ENCODE data around the gene RAD51B.
"Not testable (repeated sequence)": the region's sequence is repeated elsewhere in the genome, so short reads cannot be mapped to it uniquely, and the experiment has no call there.

The RAD51B gene

GRCh38 chr14:68211886-68212285, 392.3 kb downstream of the RAD51B start:
- DNase-seq (ENCODE audit: low read depth), result no peak

DNA sequence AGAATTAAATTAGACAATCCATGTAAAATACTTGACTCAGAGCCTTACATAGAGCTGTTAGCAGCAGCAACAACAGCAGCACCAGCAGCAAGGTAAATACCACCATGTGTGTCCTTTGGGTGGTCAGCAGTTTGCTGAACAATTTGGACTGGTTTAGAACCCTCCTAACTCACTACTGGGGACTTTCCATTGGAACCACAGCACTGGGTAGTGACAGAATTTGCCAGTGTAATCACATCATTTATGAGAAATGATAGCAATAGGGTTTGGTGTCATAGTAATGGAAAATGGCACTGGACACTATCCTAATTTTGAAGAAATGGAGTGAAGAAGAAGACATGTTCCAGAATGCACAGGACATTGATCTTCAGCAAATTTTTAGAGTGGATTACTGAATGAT, 392.8 kb downstream of the RAD51B start:
- no peak for DNase-seq (ENCODE audit: low read depth)

- no peak for DNase-seq (ENCODE audit: low read depth)
These were observed 394.9 kb downstream of the RAD51B start for GRCh38 chr14:68214431-68214830.

DNA sequence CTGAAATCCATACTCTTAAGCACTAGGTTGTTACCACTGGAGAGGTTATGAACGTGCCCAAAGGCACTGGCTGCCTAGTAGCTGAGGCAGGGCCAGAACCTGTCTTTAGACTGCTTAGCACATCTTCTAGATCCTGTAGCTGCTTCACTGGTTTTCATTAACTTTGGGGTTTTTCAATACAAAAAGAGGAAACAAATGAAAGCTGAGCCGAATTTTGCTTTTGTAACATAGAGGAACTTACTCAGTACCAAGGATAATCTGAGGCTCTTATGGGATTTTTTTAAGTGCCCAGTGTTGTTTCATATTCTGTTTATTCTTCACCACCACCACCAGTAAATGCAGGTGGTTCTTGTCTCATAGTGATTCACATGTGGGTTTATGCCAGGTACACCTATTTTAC, 396.1 kb downstream of the RAD51B start:
- DNase-seq (ENCODE audit: low read depth), result no peak

DNA sequence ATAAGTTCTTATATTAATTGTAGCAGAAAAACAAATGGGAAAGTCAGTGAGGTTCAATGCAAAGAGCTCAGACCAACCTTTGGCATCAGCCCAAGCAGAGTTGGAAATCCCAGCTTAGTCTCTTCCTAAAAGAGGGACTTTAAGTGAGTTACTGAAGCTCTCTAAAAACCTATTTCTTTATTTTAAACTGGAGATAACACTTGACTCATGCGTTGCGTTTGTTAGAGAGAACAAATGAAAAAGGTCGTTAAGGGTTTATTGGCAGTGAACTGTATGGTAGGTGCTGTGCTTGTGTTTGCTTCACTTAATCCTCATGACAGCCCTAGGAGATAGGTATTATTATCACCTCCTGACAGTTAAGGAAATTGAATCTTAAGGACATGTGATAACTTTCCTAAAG, 396.5 kb downstream of the RAD51B start:
- no peak for DNase-seq (ENCODE audit: low read depth)

GRCh38 chr14:68216957-68217356, 397.4 kb downstream of the RAD51B start:
- DNase-seq (ENCODE audit: low read depth), result no peak

DNA sequence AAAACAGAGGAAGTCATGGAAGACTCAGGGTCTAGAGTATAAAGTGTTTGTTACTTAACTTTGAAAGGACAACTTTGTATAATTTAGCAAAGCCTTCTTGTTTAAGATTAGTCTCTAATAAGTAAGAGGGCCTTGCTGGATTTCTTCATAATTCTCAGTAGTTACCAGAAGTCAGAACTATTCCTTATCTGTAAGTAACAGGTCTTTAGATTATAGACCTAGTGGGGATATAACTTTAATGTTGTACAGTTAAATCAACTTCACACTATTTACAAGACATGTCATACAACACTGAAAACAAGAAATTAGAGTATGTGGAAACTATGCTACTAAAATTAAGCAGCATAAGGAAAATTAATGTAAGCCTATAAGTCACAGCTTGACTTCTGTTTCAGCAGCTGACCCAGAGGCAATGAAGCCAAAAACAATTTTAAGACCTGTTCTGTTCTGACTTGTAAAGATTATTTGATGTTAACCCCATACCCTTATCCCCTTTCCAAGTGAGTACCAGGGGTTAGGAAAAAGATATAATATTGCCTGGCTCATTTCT, 398.3 kb downstream of the RAD51B start:
- no peak for DNase-seq (ENCODE audit: low read depth)

- DNase-seq (ENCODE audit: low read depth), result no peak
These were observed 399.8 kb downstream of the RAD51B start for GRCh38 chr14:68219407-68219806.

GRCh38 chr14:68221046-68221445, 401.5 kb downstream of the RAD51B start:
- DNase-seq (ENCODE audit: low read depth), result not testable (repeated sequence)

DNA sequence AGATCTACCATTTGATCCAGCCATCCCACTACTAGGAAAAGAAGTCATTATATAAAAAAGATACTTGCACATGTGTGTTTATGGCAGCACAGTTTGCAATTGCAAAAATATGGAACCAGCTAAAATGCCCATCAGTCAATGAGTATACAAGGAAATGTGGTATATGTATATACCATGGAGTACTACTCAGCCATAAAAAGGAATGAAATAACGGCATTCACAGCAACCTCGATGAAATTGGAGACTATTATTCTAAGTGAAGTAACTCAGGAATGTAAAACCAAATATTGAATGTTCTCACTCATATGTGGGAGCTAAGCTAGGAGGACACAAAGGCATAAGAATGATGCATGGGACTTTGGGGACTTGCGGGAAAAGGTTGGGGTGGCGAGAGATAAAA, 402.6 kb downstream of the RAD51B start:
- DNase-seq (ENCODE audit: low read depth), result no peak

GRCh38 chr14:68222726-68223125, 403.1 kb downstream of the RAD51B start:
- no peak for DNase-seq (ENCODE audit: low read depth)

DNA sequence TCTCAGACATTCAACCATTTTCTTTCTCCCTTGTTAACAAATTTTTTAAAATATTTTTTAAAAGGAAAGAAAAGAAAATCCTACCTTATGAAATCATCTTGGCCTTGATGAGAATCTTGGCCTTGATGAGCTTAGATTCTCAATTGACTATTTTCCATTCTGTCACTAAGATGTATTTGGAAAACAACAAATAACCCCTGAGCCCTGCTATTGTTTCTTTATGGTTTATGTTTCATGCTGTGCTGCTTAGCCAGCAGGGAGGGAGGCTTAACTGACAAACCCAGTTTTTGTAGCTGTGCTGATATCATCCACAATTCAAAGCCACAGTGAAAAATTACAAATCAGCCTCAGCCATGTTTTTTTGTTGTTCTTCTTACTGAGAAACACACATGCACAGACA, 404.1 kb downstream of the RAD51B start:
- no peak for DNase-seq (ENCODE audit: low read depth)

DNA sequence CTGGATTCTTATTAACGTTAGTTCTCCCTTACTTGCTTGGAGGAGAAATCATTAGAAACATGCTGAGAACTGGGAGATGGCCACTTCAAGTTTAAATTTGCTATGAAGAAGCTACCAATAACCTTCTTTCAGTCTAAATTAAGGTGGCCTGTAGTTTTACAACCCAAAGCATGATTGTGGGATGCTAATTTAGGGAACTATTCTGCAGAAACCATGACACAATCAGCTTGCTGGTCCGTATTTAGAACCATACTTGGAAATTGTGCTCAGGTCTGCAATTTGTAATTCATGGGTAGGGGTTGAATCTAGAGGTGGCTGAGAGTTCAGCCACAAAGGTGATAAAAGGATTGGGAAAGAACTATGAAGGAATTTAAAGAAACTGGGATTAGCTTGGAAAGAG, 405.7 kb downstream of the RAD51B start:
- DNase-seq (ENCODE audit: low read depth), result no peak

DNA sequence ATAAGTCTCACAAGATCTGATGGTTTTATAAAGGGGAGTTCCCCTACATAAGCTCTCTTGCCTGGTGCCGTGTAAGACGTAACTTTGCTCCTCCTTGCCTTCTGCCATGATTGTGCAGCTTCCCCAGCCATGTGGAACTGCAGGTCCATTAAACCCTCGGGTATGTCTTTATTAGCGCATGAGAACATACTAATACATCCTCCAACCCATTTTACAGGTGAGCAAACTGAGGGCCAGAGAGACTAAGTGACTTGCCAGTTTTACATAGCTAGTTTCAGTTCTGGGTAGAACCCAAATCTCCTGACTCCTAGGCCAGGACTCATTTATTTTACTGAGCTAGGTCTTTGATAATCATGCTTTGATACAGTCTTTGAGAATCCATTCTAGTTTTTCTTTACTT, 406.9 kb downstream of the RAD51B start:
- no peak for DNase-seq (ENCODE audit: low read depth)

DNA sequence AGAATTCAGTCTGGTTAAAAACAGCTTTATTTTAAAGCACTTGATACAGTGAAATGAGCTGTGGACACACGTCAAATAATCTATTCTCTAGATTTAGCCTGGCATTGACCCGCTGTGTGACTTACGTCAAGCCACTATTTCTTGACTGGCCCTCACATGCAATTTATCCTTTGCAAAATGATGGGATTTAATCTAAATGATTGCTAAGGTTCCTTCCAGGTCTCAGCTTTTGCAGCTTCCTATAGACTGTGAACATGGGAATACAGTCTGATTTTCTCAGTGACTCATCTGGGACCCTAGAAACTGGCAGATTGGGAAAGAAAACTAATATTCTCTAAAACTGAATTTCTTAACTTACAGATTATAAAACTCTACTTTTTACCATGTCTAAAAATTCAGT, 409.1 kb downstream of the RAD51B start:
- DNase-seq (ENCODE audit: low read depth), result no peak

- DNase-seq (ENCODE audit: low read depth), result no peak
These were observed 410.0 kb downstream of the RAD51B start for GRCh38 chr14:68229423-68230100.

- no peak for DNase-seq (ENCODE audit: low read depth)
These were observed 410.8 kb downstream of the RAD51B start for GRCh38 chr14:68230202-68230949.

DNA sequence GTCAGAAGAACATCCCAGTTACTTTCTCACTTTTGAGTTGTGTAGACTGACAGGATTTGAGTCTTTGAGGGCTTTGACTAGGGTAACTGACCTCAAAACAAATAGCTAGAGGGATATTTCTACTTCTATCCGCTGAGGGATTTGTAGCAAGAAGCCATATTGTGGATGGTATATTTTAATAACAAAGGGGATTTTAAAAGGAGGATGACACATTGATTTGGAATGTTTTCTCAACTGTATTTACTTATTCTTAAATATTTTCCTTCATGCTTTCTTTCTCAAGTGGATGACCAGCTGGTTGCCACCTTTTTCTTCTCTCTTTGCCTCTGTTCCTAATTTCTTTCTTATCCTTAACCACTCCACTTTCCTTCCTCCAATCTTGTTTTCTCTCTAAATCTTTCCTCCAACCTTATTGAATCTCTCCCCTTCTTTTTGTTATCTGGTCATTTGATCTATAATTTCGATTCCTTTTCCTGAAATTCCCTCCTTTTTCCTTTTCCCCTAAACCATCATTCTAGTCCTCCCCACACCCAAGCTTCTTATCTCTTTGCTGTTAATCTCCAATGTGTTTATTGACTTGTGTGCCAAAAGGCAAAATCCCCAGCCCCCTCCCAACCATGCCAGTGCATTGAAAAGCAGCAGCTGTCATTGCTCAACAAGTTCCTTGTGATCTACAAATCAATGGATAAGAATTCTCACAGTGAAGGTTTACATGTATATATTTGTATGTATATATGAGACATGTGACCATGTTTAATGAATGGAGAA, 411.6 kb downstream of the RAD51B start:
- no peak for DNase-seq (ENCODE audit: low read depth)

- no peak for DNase-seq (ENCODE audit: low read depth)
These were observed 412.3 kb downstream of the RAD51B start for GRCh38 chr14:68231898-68232297.

GRCh38 chr14:68232300-68233055, 412.9 kb downstream of the RAD51B start:
- DNase-seq (ENCODE audit: low read depth), result peak; percentile 98

DNA sequence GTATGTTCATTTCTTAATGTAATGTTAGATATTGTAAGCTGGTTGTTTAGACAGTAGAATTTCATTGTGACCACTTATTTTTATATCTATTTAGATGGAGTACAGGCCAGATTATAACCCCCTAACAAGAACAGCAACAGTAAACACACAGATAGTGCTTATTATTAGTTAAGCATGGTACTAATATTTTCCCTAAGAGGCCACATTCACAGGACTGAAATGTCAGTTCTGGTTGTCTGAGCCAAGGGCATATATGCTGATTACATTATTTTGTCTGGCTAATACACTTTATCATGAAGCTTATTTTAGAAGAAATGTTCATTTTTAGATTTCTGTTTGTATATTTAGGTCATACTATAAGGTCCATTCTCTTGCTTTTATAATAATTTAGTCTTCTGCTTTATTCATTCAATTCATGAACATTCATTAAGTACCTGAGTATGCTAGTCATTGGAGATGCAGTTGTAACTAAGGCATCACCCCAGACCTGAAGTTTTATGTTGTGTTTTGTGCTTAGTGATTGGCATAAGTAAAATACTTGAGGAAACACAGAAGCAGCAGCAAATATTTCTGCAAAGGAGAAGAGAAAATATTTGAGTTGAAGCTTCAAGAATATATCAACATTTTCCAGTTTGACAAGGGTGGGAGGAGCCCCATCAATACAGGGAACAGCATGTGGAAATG, 413.7 kb downstream of the RAD51B start:
- DNase-seq (ENCODE audit: low read depth), result no peak

Measured in HS-5 (cell line).